Retinal pigment epithelial cell (primary cell): ENCODE measurements around the gene PGBD1.

Experiments used
- DNase-seq: peaks from one replicate; pipeline ENCODE4 v3.0.0-alpha.2; 2010; ENCODE audit warnings: low read depth
- H3K4me3 ChIP-seq: 2 replicates; pipeline ENCODE4 v1.5.1; 2011; ENCODE audit warnings: mild to moderate bottlenecking, low read length, control low read depth, moderate library complexity
- TF ChIP-seq, protein P1 (sequence below): conservative IDR thresholded peaks from 2 replicates; pipeline ENCODE4 v1.5.1; 2011; ENCODE audit warnings: low read depth, low read length, control low read depth, inconsistent platforms

Gene PGBD1

DNA sequence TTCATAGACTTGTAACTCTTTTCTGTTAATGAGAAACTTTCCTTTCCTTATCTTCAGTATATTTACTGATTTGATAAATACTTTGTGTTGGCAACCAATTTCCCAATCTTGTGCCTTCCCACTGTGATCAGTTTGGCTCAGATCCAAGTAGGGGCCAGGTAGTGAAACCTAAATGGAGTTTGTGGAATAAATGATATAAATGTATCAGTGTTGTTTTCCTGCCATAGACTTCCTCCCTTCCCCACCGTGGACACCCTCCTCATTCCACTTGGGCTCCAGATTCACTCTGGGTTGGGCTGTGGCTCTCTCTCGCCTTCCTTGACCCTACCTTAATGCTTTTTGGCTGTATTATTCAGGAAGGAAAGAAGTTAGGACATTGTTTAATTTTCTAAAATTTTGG lies 69.7 kb downstream of the PGBD1 start:
- TF ChIP-seq, protein P1, sequence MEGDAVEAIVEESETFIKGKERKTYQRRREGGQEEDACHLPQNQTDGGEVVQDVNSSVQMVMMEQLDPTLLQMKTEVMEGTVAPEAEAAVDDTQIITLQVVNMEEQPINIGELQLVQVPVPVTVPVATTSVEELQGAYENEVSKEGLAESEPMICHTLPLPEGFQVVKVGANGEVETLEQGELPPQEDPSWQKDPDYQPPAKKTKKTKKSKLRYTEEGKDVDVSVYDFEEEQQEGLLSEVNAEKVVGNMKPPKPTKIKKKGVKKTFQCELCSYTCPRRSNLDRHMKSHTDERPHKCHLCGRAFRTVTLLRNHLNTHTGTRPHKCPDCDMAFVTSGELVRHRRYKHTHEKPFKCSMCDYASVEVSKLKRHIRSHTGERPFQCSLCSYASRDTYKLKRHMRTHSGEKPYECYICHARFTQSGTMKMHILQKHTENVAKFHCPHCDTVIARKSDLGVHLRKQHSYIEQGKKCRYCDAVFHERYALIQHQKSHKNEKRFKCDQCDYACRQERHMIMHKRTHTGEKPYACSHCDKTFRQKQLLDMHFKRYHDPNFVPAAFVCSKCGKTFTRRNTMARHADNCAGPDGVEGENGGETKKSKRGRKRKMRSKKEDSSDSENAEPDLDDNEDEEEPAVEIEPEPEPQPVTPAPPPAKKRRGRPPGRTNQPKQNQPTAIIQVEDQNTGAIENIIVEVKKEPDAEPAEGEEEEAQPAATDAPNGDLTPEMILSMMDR, result no peak
- no peak for DNase-seq
- H3K4me3 ChIP-seq, result no peak overlapping the region

DNA sequence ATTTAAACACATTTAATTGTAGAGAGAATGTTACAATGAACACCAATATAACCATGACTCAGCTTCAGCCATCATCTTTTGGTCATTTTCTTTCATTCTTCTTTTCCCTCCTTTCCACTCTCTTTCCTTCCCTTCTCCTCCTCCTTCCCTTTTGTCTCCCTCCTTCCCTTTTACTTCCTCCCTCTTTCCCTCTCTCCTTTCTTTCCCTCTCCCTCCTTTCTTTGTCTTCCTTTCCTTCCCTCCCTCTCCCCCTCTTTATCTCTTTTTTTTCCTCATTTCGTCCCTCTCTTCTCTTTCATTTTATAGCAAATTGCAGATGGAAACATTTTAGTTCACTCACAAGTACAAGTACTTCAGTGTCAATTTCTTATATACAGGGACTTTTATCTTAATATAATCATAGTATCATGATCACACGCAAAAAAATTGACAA lies 70.1 kb downstream of the PGBD1 start:
- no peak overlapping the region for H3K4me3 ChIP-seq
- no peak for DNase-seq
- TF ChIP-seq, protein P1, result no peak
